Measurements from ENCODE around the gene MOCOS. TPM values are rescaled to one million over a fixed set of nuclear protein-coding genes. Genes with fewer than 3 reads are reported as not detected.

The MOCOS gene
- total and polyA plus RNA-seq, 2 donors (not counting 1 experiment from before 2014, with no cell fraction given): 0.01 to 0.05 TPM

DNA sequence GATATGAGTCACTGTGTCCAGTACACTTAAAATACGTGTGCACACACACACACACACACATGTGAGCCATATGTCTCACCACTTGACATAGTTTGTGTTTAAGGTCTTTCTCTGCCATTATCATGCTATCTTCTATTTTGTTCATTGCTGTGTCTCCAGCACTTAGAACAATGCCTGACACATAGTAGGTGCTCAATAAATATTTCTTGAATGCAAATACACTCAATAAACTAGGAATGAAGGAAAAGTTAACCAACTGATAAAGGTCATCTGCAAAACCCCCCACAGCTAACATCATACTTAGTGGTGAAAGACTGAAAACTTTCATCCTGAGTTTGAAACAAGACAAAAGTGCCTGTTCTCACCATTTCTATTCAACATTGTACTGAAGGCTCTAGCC lies 4.4 kb downstream of the MOCOS start:
- no CpG with 5 or more reads among the region's 1 CpG for WGBS (ENCODE audit: insufficient coverage)
- intact Hi-C loops (cut with micrococcal nuclease): no loop called here
- CTCF ChIA-PET: no interaction called here

DNA sequence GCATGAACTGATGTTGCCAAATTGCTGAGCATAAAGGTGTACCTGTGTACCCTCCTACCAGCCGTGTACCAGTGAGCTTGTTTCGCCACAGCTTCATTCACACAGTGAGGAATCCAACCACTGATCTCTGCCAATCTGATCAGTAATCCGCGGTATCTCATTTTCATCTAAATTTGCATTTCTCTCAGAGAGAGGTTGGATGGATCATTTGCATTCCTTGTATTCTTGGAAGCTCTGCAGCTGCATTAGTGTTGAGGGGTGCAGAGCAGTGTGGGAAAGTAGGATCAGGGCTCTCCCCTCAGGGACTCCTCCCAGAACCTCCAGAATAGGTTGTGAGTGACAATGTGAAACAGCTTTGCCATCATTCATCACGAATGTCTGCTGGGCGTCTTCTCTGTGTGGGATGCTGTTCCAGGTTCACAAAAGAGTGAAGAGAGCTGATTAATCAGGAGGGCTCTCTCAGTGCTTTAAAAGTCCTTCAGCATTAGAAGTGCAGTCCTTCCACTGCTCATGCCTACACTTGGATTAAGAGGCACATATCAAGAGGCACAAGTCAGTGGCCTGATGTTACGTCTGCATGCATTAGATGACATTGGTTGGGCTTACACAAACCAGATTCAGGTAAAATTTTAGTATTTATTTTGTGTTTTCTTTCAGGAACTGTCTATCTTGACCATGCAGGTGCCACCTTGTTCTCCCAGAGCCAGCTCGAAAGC lies 7.5 kb downstream of the MOCOS start:
- DNase-seq (no peak), ATAC-seq (ENCODE audit: low read depth) (no peak)
- Mint-ChIP-seq H3K4me1 (no peaks in the 10 kb centered on the region), H3K27ac (no peak overlapping the region), H3K4me3 (no peak overlapping the region), H3K27me3 (peaks cover 20% of the 10 kb centered on the region), H3K9me3 (ENCODE audit: insufficient read depth) (no peaks in the 10 kb centered on the region)
- Histone ChIP-seq H3K27me3 (replicated peaks in 1 of 4; ENCODE audit: control extremely low read depth in 1 of 4, control insufficient read depth in 3 of 4, insufficient read depth in 4 of 4, low read length in 3 of 4) (peaks cover 0 to 2% (median 0%) of the 10 kb centered on the region in 4 experiments), H2AFZ (ENCODE audit: insufficient read depth, low read depth, low read length, poor library complexity, severe bottlenecking) (no peak overlapping the region), H3K4me1 (ENCODE audit: control insufficient read depth in 2 of 2, insufficient read depth in 2 of 2, low read length in 2 of 2) (no peaks in the 10 kb centered on the region), H3K4me2 (replicated peaks; ENCODE audit: low read depth, low read length, poor library complexity, severe bottlenecking) (no peak overlapping the region), H3K9me3 (ENCODE audit: control extremely low read depth in 1 of 3, control insufficient read depth in 2 of 3, insufficient read depth in 1 of 3, low read length in 2 of 3) (no peaks in the 10 kb centered on the region), H3K36me3 (replicated peaks in 1 of 2; ENCODE audit: control extremely low read depth in 1 of 2, control insufficient read depth in 1 of 2, extremely low read depth in 1 of 2, insufficient read depth in 2 of 2, low read length in 1 of 2) (no peaks in the 10 kb centered on the region), H3K9ac (ENCODE audit: low read length) (no peak overlapping the region), H4K20me1 (ENCODE audit: control insufficient read depth, insufficient read depth, low read length, poor library complexity, severe bottlenecking) (no peaks in the 10 kb centered on the region), H3K79me2 (ENCODE audit: control insufficient read depth, insufficient read depth, low read length) (no peaks in the 10 kb centered on the region), H3K4me3 (ENCODE audit: control extremely low read depth in 1 of 5, extremely low read depth in 1 of 5, insufficient read depth in 1 of 5, low read depth in 2 of 5, low read length in 4 of 5) (no peak overlapping the region), H3K27ac (ENCODE audit: low read length in 2 of 2) (no peak overlapping the region)
- CTCF ChIA-PET: interaction anchor here (0.6 to 1.3 kb wide), 2 partner anchors 20 to 48 kb away, joined by 3 read pairs; no protein-coding TSS in a partner anchor
- WGBS (ENCODE audit: insufficient coverage): 89% methylated on average over 3 of the region's 8 CpGs
- no peak for TF ChIP-seq EZH2 (IDR thresholded peaks at IDR 0.05; ENCODE audit: borderline replicate concordance, insufficient read depth, low read depth, low read length, poor library complexity, severe bottlenecking)
- TF ChIP-seq, protein P1, sequence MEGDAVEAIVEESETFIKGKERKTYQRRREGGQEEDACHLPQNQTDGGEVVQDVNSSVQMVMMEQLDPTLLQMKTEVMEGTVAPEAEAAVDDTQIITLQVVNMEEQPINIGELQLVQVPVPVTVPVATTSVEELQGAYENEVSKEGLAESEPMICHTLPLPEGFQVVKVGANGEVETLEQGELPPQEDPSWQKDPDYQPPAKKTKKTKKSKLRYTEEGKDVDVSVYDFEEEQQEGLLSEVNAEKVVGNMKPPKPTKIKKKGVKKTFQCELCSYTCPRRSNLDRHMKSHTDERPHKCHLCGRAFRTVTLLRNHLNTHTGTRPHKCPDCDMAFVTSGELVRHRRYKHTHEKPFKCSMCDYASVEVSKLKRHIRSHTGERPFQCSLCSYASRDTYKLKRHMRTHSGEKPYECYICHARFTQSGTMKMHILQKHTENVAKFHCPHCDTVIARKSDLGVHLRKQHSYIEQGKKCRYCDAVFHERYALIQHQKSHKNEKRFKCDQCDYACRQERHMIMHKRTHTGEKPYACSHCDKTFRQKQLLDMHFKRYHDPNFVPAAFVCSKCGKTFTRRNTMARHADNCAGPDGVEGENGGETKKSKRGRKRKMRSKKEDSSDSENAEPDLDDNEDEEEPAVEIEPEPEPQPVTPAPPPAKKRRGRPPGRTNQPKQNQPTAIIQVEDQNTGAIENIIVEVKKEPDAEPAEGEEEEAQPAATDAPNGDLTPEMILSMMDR (IDR thresholded peaks at IDR 0.05): no peak
- POLR2A ChIA-PET: no interaction called here
- intact Hi-C loops (cut with micrococcal nuclease): no loop called here

More for the DNA sequence above, 4.4 kb downstream of the MOCOS start:
- TF ChIP-seq EZH2 (IDR thresholded peaks at IDR 0.05; ENCODE audit: borderline replicate concordance, insufficient read depth, low read depth, low read length, poor library complexity, severe bottlenecking): no peak
- TF ChIP-seq, protein P1 (IDR thresholded peaks at IDR 0.05): no peak
- H3K79me2 ChIP-seq (ENCODE audit: control insufficient read depth, insufficient read depth, low read length): no peaks in the 10 kb centered on the region
- no peak overlapping the region for H3K27ac ChIP-seq (ENCODE audit: low read length in 2 of 2)
- H3K4me2 ChIP-seq (replicated peaks; ENCODE audit: low read depth, low read length, poor library complexity, severe bottlenecking): no peak overlapping the region
- Mint-ChIP-seq H3K4me3 (no peak overlapping the region), H3K9me3 (ENCODE audit: insufficient read depth) (no peaks in the 10 kb centered on the region), H3K27me3 (peaks cover 34% of the 10 kb centered on the region), H3K4me1 (peaks cover 15% of the 10 kb centered on the region), H3K27ac (no peak overlapping the region)
- peaks cover 11 to 13% of the 10 kb centered on the region in 2 donors for H3K4me1 ChIP-seq (ENCODE audit: control insufficient read depth in 2 of 2, insufficient read depth in 2 of 2, low read length in 2 of 2)
- no peaks in the 10 kb centered on the region for H4K20me1 ChIP-seq (ENCODE audit: control insufficient read depth, insufficient read depth, low read length, poor library complexity, severe bottlenecking)
- DNase-seq (no peak), ATAC-seq (ENCODE audit: low read depth) (no peak)
- peaks cover 0 to 20% (median 9%) of the 10 kb centered on the region in 4 experiments for H3K27me3 ChIP-seq (replicated peaks in 1 of 4; ENCODE audit: control extremely low read depth in 1 of 4, control insufficient read depth in 3 of 4, insufficient read depth in 4 of 4, low read length in 3 of 4)
- H3K4me3 ChIP-seq (ENCODE audit: control extremely low read depth in 1 of 5, extremely low read depth in 1 of 5, insufficient read depth in 1 of 5, low read depth in 2 of 5, low read length in 4 of 5): no peak overlapping the region
- POLR2A ChIA-PET: no interaction called here
- H3K36me3 ChIP-seq (replicated peaks in 1 of 2; ENCODE audit: control extremely low read depth in 1 of 2, control insufficient read depth in 1 of 2, extremely low read depth in 1 of 2, insufficient read depth in 2 of 2, low read length in 1 of 2): no peaks in the 10 kb centered on the region
- H2AFZ ChIP-seq (ENCODE audit: insufficient read depth, low read depth, low read length, poor library complexity, severe bottlenecking): no peak overlapping the region
- no peak overlapping the region for H3K9ac ChIP-seq (ENCODE audit: low read length)
- peaks cover 0 to 11% (median 0%) of the 10 kb centered on the region in 3 donors for H3K9me3 ChIP-seq (ENCODE audit: control extremely low read depth in 1 of 3, control insufficient read depth in 2 of 3, insufficient read depth in 1 of 3, low read length in 2 of 3)
